Activated CD8-positive, alpha-beta memory T cell treated with anti-CD3 and anti-CD28 coated beads, Interleukin-2, amount 50 U/mL, for 1 hour (primary cell): ENCODE measurements around the gene TBC1D23.
"Not testable (repeated sequence)": the region's sequence is repeated elsewhere in the genome, so short reads cannot be mapped to it uniquely, and the experiment has no call there.

Experiments
- DNase-seq: peaks from one replicate; pipeline ENCODE4 v3.0.0-alpha.2; 2020; ENCODE audit errors: extremely low read depth

The TBC1D23 gene

GRCh38 chr3:100256731-100257151 is 4.1 kb upstream of the TBC1D23 start:
- no peak for DNase-seq

- no peak for DNase-seq
Measured at GRCh38 chr3:100257586-100257985, 3.2 kb upstream of the TBC1D23 start.

- no peak for DNase-seq
Measured at GRCh38 chr3:100260081-100260684, 609 bp upstream of the TBC1D23 start.

- no peak for DNase-seq
Measured at GRCh38 chr3:100261485-100261903, 702 bp downstream of the TBC1D23 start.

- not testable (repeated sequence) for DNase-seq
Measured at GRCh38 chr3:100262925-100263324, 2.1 kb downstream of the TBC1D23 start.

GRCh38 chr3:100263583-100263982 is 2.8 kb downstream of the TBC1D23 start:
- no peak for DNase-seq

GRCh38 chr3:100264242-100264641 is 3.5 kb downstream of the TBC1D23 start:
- no peak for DNase-seq

- no peak for DNase-seq
Measured at GRCh38 chr3:100265016-100265415, 4.2 kb downstream of the TBC1D23 start.

- no peak for DNase-seq
Measured at GRCh38 chr3:100266531-100266930, 5.7 kb downstream of the TBC1D23 start.

- DNase-seq, result no peak
Measured at GRCh38 chr3:100268156-100268555, 7.4 kb downstream of the TBC1D23 start.

- no peak for DNase-seq
Measured at GRCh38 chr3:100269001-100269400, 8.2 kb downstream of the TBC1D23 start.

- DNase-seq, result no peak
Measured at GRCh38 chr3:100269410-100270214, 8.8 kb downstream of the TBC1D23 start.

GRCh38 chr3:100270215-100270583 is 9.4 kb downstream of the TBC1D23 start:
- no peak for DNase-seq

- DNase-seq, result no peak
Measured at GRCh38 chr3:100271522-100271921, 10.7 kb downstream of the TBC1D23 start.

- DNase-seq, result not testable (repeated sequence)
Measured at GRCh38 chr3:100272797-100273611, 12.2 kb downstream of the TBC1D23 start.

GRCh38 chr3:100274361-100274760 is 13.6 kb downstream of the TBC1D23 start:
- no peak for DNase-seq

- no peak for DNase-seq
Measured at GRCh38 chr3:100277255-100277800, 16.5 kb downstream of the TBC1D23 start.

GRCh38 chr3:100278910-100279309 is 18.1 kb downstream of the TBC1D23 start:
- DNase-seq, result no peak

- DNase-seq, result no peak
Measured at GRCh38 chr3:100288288-100288894, 27.6 kb downstream of the TBC1D23 start.

GRCh38 chr3:100289339-100289738 is 28.5 kb downstream of the TBC1D23 start:
- DNase-seq, result no peak

- no peak for DNase-seq
Measured at GRCh38 chr3:100295089-100295488, 34.3 kb downstream of the TBC1D23 start.

GRCh38 chr3:100297784-100298183 is 37.0 kb downstream of the TBC1D23 start:
- DNase-seq, result no peak
